GM19463 (cell line): ENCODE measurements around the gene TMEM158.

ENCODE experiments used
- ATAC-seq: cut with Tn5 transposase; IDR thresholded peaks from one replicate; pipeline ENCODE4 v1.9.1; 2021; ENCODE audit warnings: mild to moderate bottlenecking, moderate library complexity; ENCODE audit not compliant: unreplicated experiment

TMEM158 gene

GRCh38 chr3:45234250-45234649 is 8.2 kb upstream of the TMEM158 start:
- ATAC-seq, result no peak

- no peak for ATAC-seq
These were observed 6.4 kb upstream of the TMEM158 start for GRCh38 chr3:45232521-45232920.

DNA sequence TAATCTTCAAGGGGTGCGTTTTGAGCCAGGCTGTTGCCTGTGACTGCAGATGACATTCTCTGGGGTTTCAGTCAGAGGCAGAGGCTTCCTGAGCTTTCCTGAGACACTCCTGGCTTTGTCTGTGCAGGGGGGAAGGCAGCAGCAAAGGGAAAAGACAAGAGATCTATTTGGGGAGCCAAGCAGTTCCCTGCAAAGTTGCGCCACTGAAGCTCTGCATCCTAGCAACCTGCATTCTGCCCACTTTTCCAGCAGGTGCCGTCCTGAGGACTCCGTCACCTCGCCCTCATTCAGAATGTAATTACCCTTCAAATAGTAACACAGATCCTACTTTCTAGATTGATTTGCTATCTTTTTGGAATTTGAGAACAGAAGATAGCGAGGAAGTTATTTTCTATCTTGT is 1.9 kb upstream of the TMEM158 start:
- ATAC-seq, result no peak

DNA sequence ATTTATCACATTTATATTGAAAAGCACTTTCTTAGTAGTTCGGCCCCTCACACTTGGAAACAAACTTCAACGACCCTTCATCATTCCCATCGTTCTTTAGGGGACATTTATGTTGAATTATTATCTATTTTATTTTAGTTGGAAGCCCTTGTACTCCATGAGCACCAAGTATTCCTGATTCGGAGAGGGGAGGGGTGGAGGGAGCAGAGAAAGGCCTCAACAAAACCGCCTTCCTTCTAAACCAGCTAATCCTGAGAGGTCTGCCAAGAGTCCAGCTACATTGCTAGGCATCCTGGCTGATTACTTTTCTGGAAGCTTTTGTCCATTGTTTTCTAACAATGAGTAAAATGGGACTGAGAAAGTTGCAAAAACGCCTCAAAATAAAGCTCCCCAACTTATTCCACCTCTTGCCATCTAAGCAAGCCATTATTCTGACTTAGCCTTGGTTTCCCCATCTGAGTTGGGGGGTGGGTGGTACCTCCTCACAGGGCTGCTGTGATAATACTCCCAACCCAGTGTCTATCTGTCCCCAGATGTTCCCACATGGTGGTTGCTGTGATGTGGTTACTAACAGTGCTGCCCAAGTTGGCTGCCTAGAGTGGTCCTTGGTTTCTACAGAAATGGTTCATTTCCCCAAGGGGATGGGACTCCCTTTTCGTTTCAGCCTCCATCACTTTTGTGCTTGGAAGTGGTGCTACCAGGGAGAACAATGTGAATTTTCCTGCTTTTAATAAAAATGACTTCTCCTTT is 1.2 kb upstream of the TMEM158 start:
- no peak for ATAC-seq

GRCh38 chr3:45225465-45226205 is 452 bp downstream of the TMEM158 start:
- ATAC-seq, result peak; percentile 36

GRCh38 chr3:45224824-45225464 is 1.1 kb downstream of the TMEM158 start:
- ATAC-seq, result no peak

- no peak for ATAC-seq
These were observed 2.0 kb downstream of the TMEM158 start for GRCh38 chr3:45223889-45224727.

- ATAC-seq, result no peak
These were observed 6.4 kb downstream of the TMEM158 start for GRCh38 chr3:45219694-45220093.

GRCh38 chr3:45218578-45219390 is 7.3 kb downstream of the TMEM158 start:
- no peak for ATAC-seq

GRCh38 chr3:45216021-45216609 is 10.0 kb downstream of the TMEM158 start:
- ATAC-seq, result no peak

- no peak for ATAC-seq
These were observed 10.6 kb downstream of the TMEM158 start for GRCh38 chr3:45215466-45215865.

DNA sequence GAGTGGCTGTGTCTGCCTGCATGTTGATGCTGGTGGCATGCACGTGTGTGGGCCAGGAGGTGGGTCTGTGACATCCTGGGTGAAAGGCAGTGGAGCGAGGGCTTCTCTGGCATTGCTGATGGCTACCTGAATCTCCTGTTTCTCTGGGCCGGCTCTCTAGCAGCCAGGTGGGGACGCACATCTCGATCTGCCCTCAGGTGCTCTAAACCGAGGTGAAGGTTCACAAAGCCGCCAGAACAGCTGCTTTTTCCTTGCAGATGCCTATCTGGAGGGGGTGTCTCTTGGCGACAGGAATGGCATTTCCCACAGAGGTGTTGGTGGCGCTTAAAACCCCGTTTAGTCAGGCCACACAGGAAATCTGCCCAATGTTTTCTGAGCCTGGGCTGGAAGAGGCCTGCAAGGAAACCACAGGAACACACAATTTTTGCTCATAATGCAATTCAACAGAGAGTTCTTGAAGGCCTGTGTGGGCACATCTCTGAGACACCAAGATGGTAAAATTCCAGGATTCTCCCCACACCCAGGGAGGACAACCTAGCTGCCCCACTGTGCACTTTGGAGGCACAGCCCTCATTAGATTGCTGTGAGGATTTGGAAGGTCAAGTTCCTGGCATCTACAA is 11.9 kb downstream of the TMEM158 start:
- ATAC-seq, result no peak

DNA sequence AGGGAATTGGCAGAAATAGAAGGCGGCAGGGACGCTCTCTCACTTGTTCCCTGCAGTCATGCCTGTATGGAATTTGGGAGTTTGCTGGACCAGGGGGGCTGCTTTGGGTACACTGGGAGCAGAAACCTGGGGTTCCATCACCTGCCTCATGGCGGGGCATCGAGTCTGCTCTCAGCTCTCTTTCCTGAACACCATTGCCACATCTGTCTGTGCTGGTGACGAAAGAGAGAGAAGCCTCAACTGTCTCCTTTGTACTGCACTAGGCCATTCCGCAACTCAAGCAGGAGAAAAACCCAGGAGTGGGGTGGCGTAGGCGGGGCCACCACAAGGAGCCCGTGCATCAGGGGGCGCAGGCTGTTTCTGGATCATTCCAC is 14.0 kb downstream of the TMEM158 start:
- ATAC-seq, result no peak

DNA sequence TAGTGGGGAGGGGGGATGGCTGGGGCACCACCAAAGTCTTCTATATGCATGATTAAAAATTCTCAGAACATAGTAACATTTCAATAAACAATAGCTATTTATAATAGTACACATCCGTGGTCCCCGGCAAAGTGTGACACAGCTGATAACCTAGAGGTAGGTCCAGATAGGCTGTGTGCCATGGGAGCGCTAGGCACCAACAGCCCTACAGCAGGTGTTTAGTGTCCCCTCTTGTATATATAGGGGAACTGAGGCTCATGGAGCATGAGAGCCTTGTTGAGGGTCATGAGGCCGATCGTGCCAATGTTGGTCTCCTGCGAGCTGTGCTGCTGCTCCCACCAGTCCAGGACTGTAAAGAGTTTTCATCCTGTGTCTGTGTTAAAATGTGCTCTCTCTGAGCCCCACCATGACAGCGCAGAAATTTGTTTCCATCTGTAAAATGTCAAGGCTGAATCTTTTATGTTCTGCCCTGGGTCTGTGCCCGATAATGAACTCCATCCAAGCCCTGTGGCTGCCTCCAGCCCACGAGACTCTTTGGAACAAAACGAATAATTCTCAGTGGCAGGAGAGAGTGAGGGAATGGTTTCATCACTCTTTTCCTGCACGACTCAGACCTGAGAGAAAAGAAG is 14.5 kb downstream of the TMEM158 start:
- ATAC-seq, result no peak

DNA sequence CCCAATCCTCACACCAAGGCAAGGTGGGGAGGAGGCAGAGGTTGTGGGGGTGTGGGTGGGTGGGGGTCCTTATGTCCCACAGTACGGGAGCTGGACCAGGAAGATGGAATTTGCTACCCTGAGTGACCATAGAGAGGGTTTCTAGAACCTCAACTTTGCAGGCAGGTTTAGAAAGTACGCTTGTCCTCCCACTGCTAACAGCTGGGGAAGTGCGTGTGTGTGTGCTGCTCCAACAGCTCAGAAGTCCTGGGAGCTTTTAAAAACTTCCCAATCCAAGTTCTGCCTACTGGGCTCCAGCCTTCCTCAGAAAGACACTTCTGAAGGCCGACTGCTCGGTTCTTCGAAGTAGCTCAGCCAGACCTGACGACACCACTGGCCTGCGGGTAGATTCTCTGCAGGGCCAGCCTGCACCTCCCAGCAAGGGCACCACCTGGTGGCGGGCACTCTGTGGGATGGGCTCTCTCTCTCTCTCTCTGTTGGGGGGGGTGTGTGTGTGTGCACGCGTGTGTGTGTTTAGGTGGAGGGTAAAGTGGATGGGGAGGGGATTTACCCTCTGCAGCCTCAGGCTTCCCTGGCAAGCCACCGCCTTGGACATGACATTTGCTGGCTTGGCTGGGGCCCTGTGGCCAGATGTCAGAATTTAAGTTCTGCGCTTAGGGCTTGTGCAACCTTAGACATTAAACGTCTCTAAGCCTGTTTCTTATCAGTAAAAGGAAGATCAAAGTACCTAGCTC is 15.6 kb downstream of the TMEM158 start:
- no peak for ATAC-seq

DNA sequence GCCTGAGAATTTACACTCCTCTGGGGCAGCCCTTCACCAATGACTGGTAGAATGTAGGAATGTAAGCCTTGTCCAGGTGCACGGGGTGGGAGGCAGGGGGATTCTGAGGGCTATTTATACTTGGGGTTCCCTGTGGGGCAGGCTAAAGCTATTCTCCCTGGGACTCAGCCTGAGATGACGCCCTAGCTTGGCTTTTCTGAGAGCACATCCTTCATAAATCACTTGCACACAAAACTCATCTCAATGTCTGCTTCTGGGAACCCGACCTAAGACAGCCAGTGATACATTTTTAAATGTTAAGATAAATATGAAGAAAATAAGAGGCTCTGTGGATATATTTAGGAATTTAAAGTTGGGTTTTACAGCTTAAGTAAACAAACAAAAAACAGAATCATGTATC is 16.6 kb downstream of the TMEM158 start:
- ATAC-seq, result no peak

- ATAC-seq, result no peak
These were observed 17.5 kb downstream of the TMEM158 start for GRCh38 chr3:45208586-45208985.

DNA sequence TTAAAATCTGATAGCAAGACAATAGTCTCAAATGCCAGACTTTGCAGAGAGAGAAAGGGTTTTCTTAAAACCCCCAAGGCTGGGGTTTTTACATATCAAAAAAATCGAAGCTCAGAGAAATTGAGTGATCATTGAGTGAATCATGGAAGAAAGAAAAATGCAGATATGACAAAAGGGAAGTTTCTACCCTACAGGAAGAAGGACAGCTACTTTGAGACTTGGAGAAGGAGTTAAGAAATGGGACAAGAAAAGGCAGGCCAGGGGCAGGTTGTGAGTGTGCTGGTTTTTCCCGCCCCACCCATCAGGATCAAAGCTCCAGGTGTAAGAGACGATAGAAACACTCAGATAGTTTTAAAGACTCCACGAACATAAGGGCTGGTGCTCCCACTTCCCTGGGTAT is 18.6 kb downstream of the TMEM158 start:
- no peak for ATAC-seq
